ENCODE results near the gene ZCCHC14.

ZCCHC14 gene

DNA sequence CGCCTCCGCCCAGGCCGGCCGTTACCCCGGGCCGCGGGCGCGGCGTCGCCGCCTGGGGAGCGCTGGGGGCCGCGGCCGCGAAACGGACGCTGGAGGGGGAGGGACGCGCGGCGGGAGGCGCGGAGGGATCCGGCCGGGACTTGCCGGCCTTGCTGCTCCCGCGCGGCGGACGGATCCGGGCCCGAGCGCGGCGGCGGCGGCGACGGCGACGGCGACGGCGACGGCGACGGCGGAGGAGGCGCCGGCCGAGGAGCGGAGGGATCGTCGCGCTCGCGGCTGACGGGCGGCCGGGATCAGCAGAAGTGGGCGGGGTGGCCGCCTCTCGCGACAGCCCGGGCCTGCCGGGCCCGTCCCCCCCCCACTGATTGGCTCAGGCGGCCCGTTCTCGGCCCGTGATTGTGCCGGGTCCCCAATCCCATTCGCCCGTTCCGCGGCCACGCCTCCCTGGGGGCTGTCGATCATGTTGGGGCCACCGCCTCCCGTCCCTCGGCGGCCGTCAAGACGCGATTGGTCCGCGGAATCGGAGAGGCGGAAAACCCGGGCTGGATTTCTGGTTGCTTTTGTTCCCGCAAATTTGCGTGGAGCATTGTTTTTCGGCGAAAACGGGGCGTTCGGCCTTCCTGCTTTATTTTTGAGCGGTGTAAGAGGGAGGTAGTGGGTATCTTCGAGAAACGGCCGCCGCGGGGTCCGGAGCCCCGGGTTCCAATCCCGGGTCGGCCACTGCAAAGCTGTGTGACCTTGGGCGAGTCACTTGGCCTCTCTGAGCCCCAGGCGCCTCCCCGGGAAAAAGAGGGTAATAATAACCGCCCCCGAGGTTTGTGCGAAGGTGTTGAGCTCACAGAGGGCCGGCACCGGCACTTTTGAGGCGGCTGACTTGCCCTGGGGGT is at the start of gene ZCCHC14:
TSS of gene ZCCHC14 (minus strand) at position 304 of the 887 bp plus-strand sequence. CDS start 786 bp downstream, outside the sequence.
- peak; percentile 94 for DNase-seq (ENCODE audit: low read depth)
- H3K4me3 ChIP-seq (ENCODE audit: control insufficient read depth, low read depth, low read length): peak within 1 kb of the TSS; percentile 59
- TF ChIP-seq, protein P1, sequence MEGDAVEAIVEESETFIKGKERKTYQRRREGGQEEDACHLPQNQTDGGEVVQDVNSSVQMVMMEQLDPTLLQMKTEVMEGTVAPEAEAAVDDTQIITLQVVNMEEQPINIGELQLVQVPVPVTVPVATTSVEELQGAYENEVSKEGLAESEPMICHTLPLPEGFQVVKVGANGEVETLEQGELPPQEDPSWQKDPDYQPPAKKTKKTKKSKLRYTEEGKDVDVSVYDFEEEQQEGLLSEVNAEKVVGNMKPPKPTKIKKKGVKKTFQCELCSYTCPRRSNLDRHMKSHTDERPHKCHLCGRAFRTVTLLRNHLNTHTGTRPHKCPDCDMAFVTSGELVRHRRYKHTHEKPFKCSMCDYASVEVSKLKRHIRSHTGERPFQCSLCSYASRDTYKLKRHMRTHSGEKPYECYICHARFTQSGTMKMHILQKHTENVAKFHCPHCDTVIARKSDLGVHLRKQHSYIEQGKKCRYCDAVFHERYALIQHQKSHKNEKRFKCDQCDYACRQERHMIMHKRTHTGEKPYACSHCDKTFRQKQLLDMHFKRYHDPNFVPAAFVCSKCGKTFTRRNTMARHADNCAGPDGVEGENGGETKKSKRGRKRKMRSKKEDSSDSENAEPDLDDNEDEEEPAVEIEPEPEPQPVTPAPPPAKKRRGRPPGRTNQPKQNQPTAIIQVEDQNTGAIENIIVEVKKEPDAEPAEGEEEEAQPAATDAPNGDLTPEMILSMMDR (IDR thresholded peaks at IDR 0.05; ENCODE audit: control insufficient read depth, insufficient read depth, low read depth, low read length, missing control alignments): no peak

DNA sequence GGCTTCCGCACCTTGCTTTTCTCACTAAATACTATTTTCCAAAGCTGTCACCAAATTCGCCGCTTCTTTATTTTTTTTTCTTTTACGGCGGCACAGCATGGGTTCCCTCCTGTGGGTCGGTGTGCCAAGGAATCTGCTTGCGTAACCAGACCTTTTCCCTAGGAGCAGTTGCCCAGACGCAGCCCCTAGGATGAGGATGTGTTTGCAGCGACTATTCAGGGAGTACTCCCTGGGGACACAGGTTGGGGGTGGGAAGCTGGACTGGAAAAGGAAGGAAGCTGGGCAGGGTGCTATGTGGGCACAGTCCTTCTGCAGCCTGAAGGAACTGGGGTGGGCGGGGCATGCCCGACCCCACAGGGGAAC is 49.0 kb upstream of the ZCCHC14 start:
- TF ChIP-seq, protein P1 (IDR thresholded peaks at IDR 0.05; ENCODE audit: control insufficient read depth, insufficient read depth, low read depth, low read length, missing control alignments): no peak
- no peak for DNase-seq (ENCODE audit: low read depth)
- no peak overlapping the region for H3K4me3 ChIP-seq (ENCODE audit: control insufficient read depth, low read depth, low read length)

DNA sequence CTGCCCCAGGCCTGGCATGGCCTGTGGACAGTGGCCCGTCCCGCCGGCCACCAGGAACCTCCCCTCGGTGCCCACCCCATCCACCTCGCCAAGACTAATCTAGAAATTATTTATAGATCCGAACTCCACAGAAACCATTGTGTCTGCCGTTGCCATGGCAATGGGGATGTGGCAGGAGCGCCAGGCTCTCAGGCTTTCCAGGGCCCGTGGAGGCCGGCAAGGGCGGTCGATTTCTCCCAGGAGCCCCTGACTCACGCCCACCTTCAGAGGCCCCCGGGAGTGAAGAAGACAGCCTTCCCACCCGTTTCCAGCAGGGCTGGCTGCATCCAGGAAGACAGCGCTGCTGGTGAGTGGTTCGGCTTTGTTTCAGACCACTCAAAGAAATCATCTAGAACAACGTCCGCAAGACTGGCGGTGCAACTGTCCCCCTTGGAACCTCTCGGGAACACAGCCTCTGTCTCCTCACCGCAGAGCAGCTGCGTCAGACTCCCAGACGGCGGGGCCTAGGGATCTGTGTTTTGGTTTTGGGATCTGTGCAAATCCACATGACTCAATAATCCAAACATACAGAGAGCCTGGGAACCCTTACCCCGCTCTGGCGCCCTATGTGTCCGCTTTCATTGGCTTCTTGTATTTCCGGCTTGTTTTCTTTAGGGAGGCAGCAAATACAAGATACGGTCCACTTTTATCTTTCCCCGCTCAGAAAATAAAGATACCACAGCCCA is 48.5 kb upstream of the ZCCHC14 start:
- no peak for DNase-seq (ENCODE audit: low read depth)
- H3K4me3 ChIP-seq (ENCODE audit: control insufficient read depth, low read depth, low read length): no peak overlapping the region
- TF ChIP-seq, protein P1 (IDR thresholded peaks at IDR 0.05; ENCODE audit: control insufficient read depth, insufficient read depth, low read depth, low read length, missing control alignments): no peak

DNA sequence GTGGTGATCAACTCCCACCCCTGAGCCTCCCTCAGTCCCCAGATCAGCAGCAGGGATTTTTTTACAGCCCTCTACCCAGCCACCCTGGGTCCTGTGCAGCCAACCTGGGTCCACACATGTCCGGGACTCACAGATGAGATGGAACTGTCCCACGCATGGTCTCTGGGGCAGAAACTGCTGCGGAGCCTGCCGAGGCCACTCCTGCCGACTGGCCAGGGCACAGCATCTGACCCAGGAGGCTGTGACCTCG is 48.0 kb upstream of the ZCCHC14 start:
- H3K4me3 ChIP-seq (ENCODE audit: control insufficient read depth, low read depth, low read length): no peak overlapping the region
- no peak for DNase-seq (ENCODE audit: low read depth)
- TF ChIP-seq, protein P1 (IDR thresholded peaks at IDR 0.05; ENCODE audit: control insufficient read depth, insufficient read depth, low read depth, low read length, missing control alignments): no peak

DNA sequence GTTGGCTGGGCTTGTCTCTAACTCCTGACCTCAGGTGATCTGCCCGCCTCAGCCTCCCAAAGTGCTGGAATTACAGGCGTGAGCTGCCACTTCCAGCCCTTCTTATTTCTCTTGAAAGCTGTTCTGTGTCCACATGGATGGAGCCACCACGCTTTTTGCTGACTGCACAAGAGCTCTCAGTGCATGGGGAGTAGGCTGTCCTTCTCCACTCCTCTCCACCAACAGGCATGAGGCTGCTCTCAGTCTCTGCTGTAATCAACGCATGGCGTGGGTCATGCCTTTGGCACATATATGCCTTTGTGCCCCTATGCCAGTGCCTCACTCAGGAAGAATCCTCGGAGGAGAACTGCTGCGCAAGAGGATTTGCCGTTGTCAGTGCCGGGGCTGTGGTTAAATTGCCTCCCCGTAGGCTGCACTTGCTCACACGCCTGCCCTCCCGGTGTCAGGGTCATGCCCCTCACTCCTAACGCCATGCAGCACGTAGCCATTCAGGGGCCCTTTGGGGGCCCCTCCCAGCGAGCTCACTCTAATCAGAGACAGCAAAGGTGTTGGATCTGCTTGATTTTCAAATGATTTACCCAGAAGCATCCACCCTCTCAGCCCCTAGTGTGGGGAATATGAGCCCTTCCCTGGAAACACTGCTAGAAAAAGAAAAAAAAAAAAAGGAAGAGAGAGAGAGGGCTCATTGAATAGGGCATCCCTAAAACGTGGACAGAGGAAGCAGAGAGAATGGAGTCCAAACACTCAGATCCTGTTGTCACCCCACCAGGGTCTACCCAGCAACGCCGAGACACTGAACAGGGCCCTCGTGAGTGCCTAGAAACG is 47.5 kb upstream of the ZCCHC14 start:
- DNase-seq (ENCODE audit: low read depth): no peak
- no peak overlapping the region for H3K4me3 ChIP-seq (ENCODE audit: control insufficient read depth, low read depth, low read length)
- TF ChIP-seq, protein P1 (IDR thresholded peaks at IDR 0.05; ENCODE audit: control insufficient read depth, insufficient read depth, low read depth, low read length, missing control alignments): no peak

DNA sequence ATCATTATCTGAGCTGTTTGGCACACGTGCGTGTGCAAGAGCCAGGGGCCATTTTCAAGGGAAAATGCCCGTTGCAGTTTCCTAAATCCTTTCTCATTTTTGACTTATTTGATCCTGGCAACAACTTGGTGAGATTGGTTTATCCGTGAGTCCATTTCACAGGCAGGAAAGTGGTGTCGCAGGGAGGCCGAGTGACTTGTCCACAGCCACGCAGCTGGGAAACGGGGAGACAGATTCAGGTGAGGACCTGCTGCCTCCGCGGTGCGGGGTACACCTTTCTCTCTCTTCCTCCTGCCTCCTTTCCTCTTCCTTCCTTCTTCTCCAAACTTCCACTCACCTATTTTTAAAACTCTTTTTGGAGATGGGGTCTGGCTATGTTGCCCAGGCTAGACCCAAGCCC is 46.3 kb upstream of the ZCCHC14 start:
- DNase-seq (ENCODE audit: low read depth): no peak
- TF ChIP-seq, protein P1 (IDR thresholded peaks at IDR 0.05; ENCODE audit: control insufficient read depth, insufficient read depth, low read depth, low read length, missing control alignments): no peak
- H3K4me3 ChIP-seq (ENCODE audit: control insufficient read depth, low read depth, low read length): no peak overlapping the region

Data from AG09309 (cell line).